Right lobe of liver (tissue), 6 donors: Measurements from ENCODE around the gene RNF17. TPM values are rescaled to one million over a fixed set of nuclear protein-coding genes. Genes with fewer than 3 reads are reported as not detected.

Experiments used
- ATAC-seq, 4 donors: fragments of 200-7000 bp; cut with Tn5 transposase; one replicate each; pipeline ENCODE4 v1.9.1; 2020; ENCODE audit warnings: mild to moderate bottlenecking in 4 of 4, moderate library complexity in 4 of 4
- DNase-seq, 3 donors: peaks; one replicate each; pipeline ENCODE4 v3.0.0-alpha.2; 2020
- H3K27ac ChIP-seq, 3 donors: fragments of 200-600 bp; one replicate each; pipeline ENCODE4 v1.8.0; 2022
- H3K27me3 ChIP-seq, 2 donors: fragments of 200-600 bp; one replicate each; pipeline ENCODE4 v1.8.0; 2022
- H3K36me3 ChIP-seq, 4 donors: fragments of 200-600 bp; sonication (generic) in 1 of 4; one replicate each; pipeline versions ENCODE4 v1.5.1 to v1.8.0; 2017 to 2022; ENCODE audit warnings: control low read depth in 1 of 4
- H3K4me1 ChIP-seq, 4 donors: fragments of 200-600 bp; sonication (generic) in 1 of 4; one replicate each; pipeline versions ENCODE4 v1.5.1 to v1.8.0; 2017 to 2022; ENCODE audit warnings: control low read depth in 1 of 4
- H3K4me3 ChIP-seq, 3 donors: fragments of 200-600 bp; one replicate each; pipeline ENCODE4 v1.8.0; 2022
- H3K9me3 ChIP-seq, 4 donors: fragments of 200-600 bp; sonication (generic) in 1 of 4; one replicate each; pipeline versions ENCODE4 v1.5.1 to v1.8.0; 2017 to 2022; ENCODE audit warnings: control low read depth in 1 of 4
- CTCF ChIP-seq, 4 donors: fragments of 200-600 bp in 3 of 4; fragments of 450-650 bp in 1 of 4; IDR thresholded peaks; one replicate each; pipeline versions ENCODE4 v1.5.1 to v1.8.0; 2016 to 2022; ENCODE audit warnings: antibody characterized with exemption in 4 of 4, mild to moderate bottlenecking in 2 of 4
- POLR2A ChIP-seq: fragments of 450-650 bp; IDR thresholded peaks from one replicate; pipeline ENCODE4 v1.6.1; 2017; ENCODE audit warnings: antibody characterized with exemption, mild to moderate bottlenecking
- WGBS: methylation state at CpG from one replicate; pipeline ENCODE4 v1.1.6; 2018; ENCODE audit warnings: low coverage, low lambda C conversion rate; ENCODE audit not compliant: insufficient coverage; ENCODE audit errors: missing lambda C conversion rate; 5-methylcytosine and 5-hydroxymethylcytosine counted together
- intact Hi-C, 2 donors: fragments of 100-400 bp; cut with DNase I; formaldehyde crosslinking; loops; one replicate each; pipeline versions ENCODE4 v1.11.2 to v1.14.1; 2022
- total RNA-seq, 6 experiments: library from RNA; depleted of rRNA in 2 of 6; stranded (reverse); fragments of >200 nt in 2 of 6; fragmentation: NEBNext Ultra II Directional in 3 of 6; extraction: Animal tissue kit (Norgen Biotek cat#: 25700) in 3 of 6; gene quantifications; one replicate each; pipeline versions ENCODE4 v1.1.0 to v1.2.4, GENCODE V29; 2016 to 2023
- donor health status: DM: no; HTN: yes; CAD: no.
- donor health status: DM: no; HTN: no; CAD: no.
- donor health status: DM: no; HTN: no; CAD: no.
- donor health status: DM: no; HTN: yes; CAD: no.
- donor health status: DM: no; HTN: yes; CAD: no.

Gene RNF17
- total RNA-seq, 6 experiments from 2014 or later = not detected

DNA sequence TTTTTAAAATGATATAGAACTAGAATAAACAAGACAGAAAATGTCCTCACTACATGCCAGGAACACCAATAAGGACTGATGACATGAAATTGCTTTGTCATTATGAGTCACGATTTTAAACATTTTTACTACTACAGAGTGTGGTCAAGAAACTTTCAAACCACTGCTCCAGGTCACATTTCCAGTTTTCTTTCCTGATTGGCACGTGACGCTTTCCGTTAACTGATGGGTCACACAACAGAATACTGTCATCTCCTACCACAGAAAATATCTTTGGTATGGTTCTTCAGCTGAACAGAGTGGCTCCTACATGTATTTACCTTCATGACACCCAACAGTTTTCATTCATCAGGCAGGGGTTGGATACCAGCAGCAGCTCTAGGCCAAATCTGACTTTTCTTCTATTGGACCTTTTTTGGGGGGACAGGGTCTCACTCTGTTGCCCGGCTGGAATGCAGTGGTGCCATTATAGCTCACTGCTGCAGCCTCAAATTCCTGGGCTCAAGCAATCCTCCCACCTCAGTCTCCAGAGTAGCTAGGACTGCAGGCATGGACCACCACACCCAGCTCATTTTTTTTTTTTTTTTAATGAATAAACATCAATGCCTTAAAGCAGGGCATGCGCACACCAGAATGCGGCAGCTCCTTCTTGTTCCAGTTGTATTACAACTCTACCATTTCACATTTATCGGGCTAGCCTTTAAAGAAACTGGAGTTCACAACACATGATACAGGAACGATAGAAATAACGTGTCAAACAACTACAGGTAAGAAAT is 147.4 kb downstream of the RNF17 start:
- DNase-seq (no peak), ATAC-seq (no peak)
- Histone ChIP-seq H3K36me3 (no peaks in the 10 kb centered on the region), H3K9me3 (no peaks in the 10 kb centered on the region), H3K27ac (no peak overlapping the region), H3K4me1 (no peaks in the 10 kb centered on the region), H3K27me3 (no peaks in the 10 kb centered on the region), H3K4me3 (no peak overlapping the region)
- WGBS = 91% methylated on average over 10 of the region's 10 CpGs
- intact Hi-C loops = no loop called here
- TF ChIP-seq POLR2A (no peak), CTCF (IDR thresholded peaks at IDR 0.05) (no peak)

- no peaks in the 10 kb centered on the region for H3K27me3 ChIP-seq
- DNase-seq (no peak), ATAC-seq (no peak)
- no peak overlapping the region for H3K27ac ChIP-seq
- TF ChIP-seq CTCF (IDR thresholded peaks at IDR 0.05) = no peak
- TF ChIP-seq POLR2A = no peak
- intact Hi-C loops = no loop called here
- H3K36me3 ChIP-seq = no peaks in the 10 kb centered on the region
- no peaks in the 10 kb centered on the region for H3K9me3 ChIP-seq
- no peak overlapping the region for H3K4me3 ChIP-seq
- H3K4me1 ChIP-seq = no peaks in the 10 kb centered on the region
Observed at GRCh38 chr13:24916464-24916863, 152.5 kb downstream of the RNF17 start.

DNA sequence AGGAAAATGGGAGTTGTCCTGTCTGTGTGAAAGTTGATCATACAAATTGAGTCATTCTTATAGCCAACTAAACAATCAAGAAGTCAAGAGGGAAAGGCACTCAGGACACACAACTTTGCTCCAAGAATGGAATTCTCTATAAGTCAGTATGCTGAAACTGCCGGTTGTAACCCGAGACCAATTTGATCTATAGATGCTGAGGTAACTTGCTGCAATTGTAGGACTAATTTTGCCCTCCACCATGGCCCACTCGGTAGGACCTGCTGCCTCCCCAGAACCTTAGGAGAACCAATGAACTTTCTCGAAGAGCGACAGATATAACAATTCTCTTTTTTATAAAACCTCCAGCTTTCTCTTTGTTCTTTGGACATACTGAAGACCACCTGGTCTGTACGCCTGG is 157.0 kb downstream of the RNF17 start:
- Histone ChIP-seq H3K4me3 (no peak overlapping the region), H3K27ac (no peak overlapping the region), H3K27me3 (no peaks in the 10 kb centered on the region), H3K9me3 (no peaks in the 10 kb centered on the region), H3K36me3 (no peaks in the 10 kb centered on the region), H3K4me1 (peaks cover 0 to 12% (median 3%) of the 10 kb centered on the region in 4 donors)
- TF ChIP-seq POLR2A (no peak), CTCF (IDR thresholded peaks at IDR 0.05) (no peak)
- ATAC-seq (no peak), DNase-seq (no peak)
- intact Hi-C loops = no loop called here
- 92% methylated on average over 6 of the region's 6 CpGs for WGBS

GRCh38 chr13:24921881-24922280 is 157.9 kb downstream of the RNF17 start:
- intact Hi-C loops = no loop called here
- H3K4me3 ChIP-seq = peak overlapping the region; percentile 69 to 97 (median 89)
- no peak overlapping the region for H3K27ac ChIP-seq
- DNase-seq (no peak), ATAC-seq (no peak)
- no peaks in the 10 kb centered on the region for H3K9me3 ChIP-seq
- H3K36me3 ChIP-seq = no peaks in the 10 kb centered on the region
- WGBS = 14% methylated on average over 5 of the region's 5 CpGs
- TF ChIP-seq POLR2A = no peak
- no peak for TF ChIP-seq CTCF (IDR thresholded peaks at IDR 0.05)
- H3K27me3 ChIP-seq = no peaks in the 10 kb centered on the region
- H3K4me1 ChIP-seq = peaks cover 0 to 12% (median 3%) of the 10 kb centered on the region in 4 donors
